Thoracic aorta (tissue), 2 donors: ENCODE measurements around the gene ADAM15. TPM values are rescaled to one million over a fixed set of nuclear protein-coding genes. Genes with fewer than 3 reads are reported as not detected.

Experiments
- ATAC-seq: fragments of 150-250 bp; one replicate; pipeline ENCODE4 v1.8.0; 2017; ENCODE audit warnings: low read depth; ENCODE audit not compliant: insufficient number of reproducible peaks, low FRiP score
- DNase-seq: peaks from one replicate; pipeline ENCODE4 v3.0.0-alpha.2; 2020; ENCODE audit warnings: low spot score
- H3K27ac ChIP-seq, 2 donors: fragments of 200-600 bp; sonication (generic); 1 replicate in 1 of 2; 2 replicates in 1 of 2; pipeline ENCODE4 v1.5.1; 2016; ENCODE audit warnings: mild to moderate bottlenecking in 2 of 2, moderate library complexity in 2 of 2
- H3K27me3 ChIP-seq: fragments of 200-600 bp; sonication (generic); replicated peaks from 2 replicates; pipeline ENCODE4 v1.6.0; 2016; ENCODE audit warnings: mild to moderate bottlenecking; ENCODE audit not compliant: insufficient read depth
- H3K36me3 ChIP-seq: fragments of 200-600 bp; sonication (generic); one replicate; pipeline ENCODE4 v1.5.1; 2016
- H3K4me1 ChIP-seq, 2 donors: fragments of 200-600 bp; sonication (generic); 1 replicate in 1 of 2; 2 replicates in 1 of 2; pipeline versions ENCODE4 v1.5.1 to v1.6.0; 2016; ENCODE audit warnings: low read depth in 2 of 2, mild to moderate bottlenecking in 1 of 2; ENCODE audit not compliant: control insufficient read depth in 1 of 2
- H3K4me3 ChIP-seq: fragments of 200-600 bp; sonication (generic); 2 replicates; pipeline ENCODE4 v1.5.1; 2016; ENCODE audit warnings: mild to moderate bottlenecking
- H3K9me3 ChIP-seq: fragments of 200-600 bp; sonication (generic); 2 replicates; pipeline ENCODE4 v1.5.1; 2016
- CTCF ChIP-seq: fragments of 200-600 bp; sonication (generic); IDR thresholded peaks from one replicate; pipeline ENCODE4 v1.5.1; 2019; ENCODE audit warnings: antibody characterized with exemption
- total RNA-seq, 2 donors: library from RNA; depleted of rRNA; stranded (reverse); fragments of >200 nt; gene quantifications; one replicate each; pipeline versions ENCODE4 v1.1.0 to v1.2.3, GENCODE V29; 2016

ADAM15 gene
- total RNA-seq, 2 donors from 2014 or later: 119 to 144 TPM

GRCh38 chr1:155079210-155079486 is 28.0 kb downstream of the ADAM15 start:
- H3K36me3 ChIP-seq: no peaks in the 10 kb centered on the region
- DNase-seq: no peak
- peak overlapping the region; percentile 72 for H3K4me3 ChIP-seq
- H3K4me1 ChIP-seq: peaks cover 29 to 44% of the 10 kb centered on the region in 2 donors
- ATAC-seq: no peak
- no peak for TF ChIP-seq CTCF
- H3K9me3 ChIP-seq: no peaks in the 10 kb centered on the region
- H3K27me3 ChIP-seq: peaks cover 26% of the 10 kb centered on the region
- H3K27ac ChIP-seq: no peak overlapping the region

- H3K4me3 ChIP-seq: peak overlapping the region; percentile 72
- ATAC-seq: no peak
- H3K27me3 ChIP-seq: peaks cover 26% of the 10 kb centered on the region
- H3K27ac ChIP-seq: peak overlapping the region in 1 of 2 donors; percentile 9
- no peak for DNase-seq
- H3K9me3 ChIP-seq: no peaks in the 10 kb centered on the region
- peaks cover 32 to 49% of the 10 kb centered on the region in 2 donors for H3K4me1 ChIP-seq
- H3K36me3 ChIP-seq: no peaks in the 10 kb centered on the region
- TF ChIP-seq CTCF: no peak
These were observed 28.6 kb downstream of the ADAM15 start for GRCh38 chr1:155079487-155080311.

GRCh38 chr1:155080312-155081228 is 29.5 kb downstream of the ADAM15 start:
- Histone ChIP-seq H3K27me3 (peaks cover 26% of the 10 kb centered on the region), H3K4me1 (peaks cover 32 to 51% of the 10 kb centered on the region in 2 donors), H3K36me3 (no peaks in the 10 kb centered on the region), H3K27ac (peak overlapping the region in 1 of 2 donors; percentile 9), H3K9me3 (no peaks in the 10 kb centered on the region), H3K4me3 (peak overlapping the region; percentile 30)
- ATAC-seq: no peak
- no peak for TF ChIP-seq CTCF
- no peak for DNase-seq

GRCh38 chr1:155081472-155082300 is 30.6 kb downstream of the ADAM15 start:
- DNase-seq (no peak), ATAC-seq (no peak)
- Histone ChIP-seq H3K27me3 (peaks cover 26% of the 10 kb centered on the region), H3K4me3 (peak overlapping the region; percentile 48), H3K36me3 (no peaks in the 10 kb centered on the region), H3K4me1 (peaks cover 32 to 55% of the 10 kb centered on the region in 2 donors), H3K27ac (peak overlapping the region in 1 of 2 donors; percentile 44), H3K9me3 (no peaks in the 10 kb centered on the region)
- TF ChIP-seq CTCF: no peak
